ENCODE data around the gene EEPD1. TPM values are rescaled to one million over a fixed set of nuclear protein-coding genes. Genes with fewer than 3 reads are reported as not detected.

EEPD1 gene
- total RNA-seq, 2 experiments from 2014 or later = 2.6 TPM

- H3K9me3 Mint-ChIP-seq (ENCODE audit: insufficient read depth) = no peaks in the 10 kb centered on the region
- no peak overlapping the region for H3K4me3 Mint-ChIP-seq
- CTCF ChIA-PET = no interaction called here
- H3K4me1 Mint-ChIP-seq (ENCODE audit: low read depth) = no peaks in the 10 kb centered on the region
- H3K27me3 Mint-ChIP-seq (ENCODE audit: low read depth) = no peaks in the 10 kb centered on the region
- POLR2A ChIA-PET = no interaction called here
- H3K36me3 Mint-ChIP-seq (ENCODE audit: low read depth) = no peaks in the 10 kb centered on the region
- no peak overlapping the region for H3K27ac Mint-ChIP-seq
- no peak for ATAC-seq
- no peak for DNase-seq
Measured at GRCh38 chr7:36298106-36298505, 145.1 kb downstream of the EEPD1 start.

- Mint-ChIP-seq H3K27me3 (ENCODE audit: low read depth) (no peaks in the 10 kb centered on the region), H3K36me3 (ENCODE audit: low read depth) (no peaks in the 10 kb centered on the region), H3K9me3 (ENCODE audit: insufficient read depth) (no peaks in the 10 kb centered on the region), H3K27ac (no peak overlapping the region), H3K4me1 (ENCODE audit: low read depth) (no peaks in the 10 kb centered on the region), H3K4me3 (no peak overlapping the region)
- ATAC-seq = no peak
- CTCF ChIA-PET = interaction anchor here (3.2 kb wide), 1 partner anchor 19 kb away, joined by 17 read pairs; no protein-coding TSS in a partner anchor
- no peak for DNase-seq
- POLR2A ChIA-PET = no interaction called here
Measured at GRCh38 chr7:36299223-36299774, 146.2 kb downstream of the EEPD1 start.

GRCh38 chr7:36299823-36300341 is 146.8 kb downstream of the EEPD1 start:
- ChIA-PET POLR2A (no interaction called here), CTCF (interaction anchor here (3.2 kb wide), 1 partner anchor 19 kb away, joined by 17 read pairs; no protein-coding TSS in a partner anchor)
- ATAC-seq (no peak), DNase-seq (no peak)
- Mint-ChIP-seq H3K27ac (no peak overlapping the region), H3K9me3 (ENCODE audit: insufficient read depth) (no peaks in the 10 kb centered on the region), H3K4me1 (ENCODE audit: low read depth) (no peaks in the 10 kb centered on the region), H3K4me3 (no peak overlapping the region), H3K27me3 (ENCODE audit: low read depth) (no peaks in the 10 kb centered on the region), H3K36me3 (ENCODE audit: low read depth) (no peaks in the 10 kb centered on the region)

DNA sequence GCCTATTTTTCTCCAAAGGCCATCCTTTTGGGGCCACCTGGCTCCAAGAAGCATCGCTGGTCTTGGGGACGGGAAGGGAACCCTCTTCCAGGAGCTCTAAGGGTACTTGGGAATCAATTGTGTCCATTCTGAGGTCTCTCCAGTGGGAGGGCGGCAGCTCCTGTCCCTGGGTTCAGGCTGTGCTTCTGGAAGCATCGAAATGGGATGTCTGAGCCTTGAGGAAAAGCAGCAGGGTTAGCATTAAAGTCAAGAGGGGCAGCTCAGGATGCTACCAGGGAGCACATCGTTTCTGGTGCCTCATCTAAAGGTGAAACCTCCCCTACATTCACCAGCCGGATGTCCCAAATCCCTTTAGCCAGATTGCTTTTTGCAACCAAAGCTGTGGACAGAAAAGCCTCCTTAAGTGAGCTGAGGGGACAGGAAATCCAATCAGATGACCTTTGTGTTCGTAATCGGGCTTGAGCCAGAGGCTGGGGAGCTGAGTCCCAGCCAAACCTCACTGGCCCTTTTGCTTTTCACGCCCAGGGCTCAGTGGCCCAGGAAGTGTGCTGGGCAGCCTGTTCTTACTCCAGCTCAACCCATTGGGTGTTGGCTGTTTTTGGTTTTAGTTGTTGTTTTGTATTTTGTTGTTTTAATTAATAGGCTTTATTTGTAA is 147.8 kb downstream of the EEPD1 start:
- no peak overlapping the region for H3K27ac Mint-ChIP-seq
- no peak for ATAC-seq

GRCh38 chr7:36301914-36302771 is 149.1 kb downstream of the EEPD1 start:
- ChIA-PET CTCF (interaction anchor here (1.2 to 3.2 kb wide), 4 partner anchors 10 to 317 kb away, joined by 3 to 17 read pairs (median 5); no protein-coding TSS in a partner anchor), POLR2A (no interaction called here)
- H3K4me3 Mint-ChIP-seq = no peak overlapping the region
- no peak overlapping the region for H3K27ac Mint-ChIP-seq
- H3K9me3 Mint-ChIP-seq (ENCODE audit: insufficient read depth) = no peaks in the 10 kb centered on the region
- no peaks in the 10 kb centered on the region for H3K27me3 Mint-ChIP-seq (ENCODE audit: low read depth)
- no peaks in the 10 kb centered on the region for H3K4me1 Mint-ChIP-seq (ENCODE audit: low read depth)
- H3K36me3 Mint-ChIP-seq (ENCODE audit: low read depth) = no peaks in the 10 kb centered on the region
- DNase-seq (no peak), ATAC-seq (no peak)

More for the DNA sequence above, 147.8 kb downstream of the EEPD1 start:
- no peaks in the 10 kb centered on the region for H3K36me3 Mint-ChIP-seq (ENCODE audit: low read depth)
- ChIA-PET CTCF (interaction anchor here (1.3 to 3.2 kb wide), 3 partner anchors 9 to 316 kb away, joined by 3 to 17 read pairs (median 6); no protein-coding TSS in a partner anchor), POLR2A (no interaction called here)
- H3K4me1 Mint-ChIP-seq (ENCODE audit: low read depth) = no peaks in the 10 kb centered on the region
- H3K27me3 Mint-ChIP-seq (ENCODE audit: low read depth) = no peaks in the 10 kb centered on the region
- no peak overlapping the region for H3K4me3 Mint-ChIP-seq
- no peak for DNase-seq
- no peaks in the 10 kb centered on the region for H3K9me3 Mint-ChIP-seq (ENCODE audit: insufficient read depth)

DNA sequence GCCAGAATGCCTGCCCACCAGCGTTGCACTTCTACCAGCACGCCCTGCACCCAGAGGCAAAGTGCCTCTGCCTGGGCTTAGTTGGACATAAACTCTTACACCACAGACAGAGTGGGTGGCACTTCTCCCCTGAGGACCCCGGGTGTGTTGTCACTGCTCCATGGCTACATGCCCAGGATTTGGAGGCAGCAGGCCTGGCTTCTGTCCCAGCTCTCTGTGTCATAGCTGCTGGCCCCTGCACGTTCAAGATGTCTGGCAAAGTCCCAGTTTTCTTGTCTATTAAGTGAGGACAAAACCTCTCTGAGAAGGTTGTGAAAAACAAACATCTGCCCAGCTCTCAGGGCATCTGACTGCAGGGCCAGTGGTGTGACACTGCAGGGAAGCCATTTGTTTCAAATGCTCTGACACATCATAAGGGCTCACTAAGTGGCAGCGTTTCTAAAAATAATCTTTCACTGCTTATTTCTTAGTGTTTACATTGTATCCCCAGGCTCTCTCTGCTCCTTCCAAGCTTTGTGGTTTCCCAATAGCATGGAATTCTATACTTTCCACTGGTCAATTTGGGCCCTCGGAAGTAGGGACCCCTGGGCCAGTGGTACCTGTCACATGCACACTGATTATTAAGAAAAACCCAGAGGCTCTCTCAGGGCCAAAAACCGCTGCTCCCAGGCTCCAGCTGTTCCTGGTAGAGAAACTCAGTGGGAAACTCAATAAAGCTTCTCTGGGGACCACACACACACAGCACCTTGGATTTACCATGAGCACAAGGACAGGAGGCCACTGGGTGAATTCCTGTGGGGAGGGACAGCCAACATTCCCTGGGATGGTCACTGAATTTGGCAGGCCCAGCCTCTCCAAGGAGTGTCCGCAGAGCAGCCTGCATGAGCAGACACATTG is 150.4 kb downstream of the EEPD1 start:
- Mint-ChIP-seq H3K4me1 (ENCODE audit: low read depth) (no peaks in the 10 kb centered on the region), H3K4me3 (no peak overlapping the region), H3K27me3 (ENCODE audit: low read depth) (no peaks in the 10 kb centered on the region), H3K27ac (no peak overlapping the region), H3K9me3 (ENCODE audit: insufficient read depth) (no peaks in the 10 kb centered on the region), H3K36me3 (ENCODE audit: low read depth) (no peaks in the 10 kb centered on the region)
- ATAC-seq (no peak), DNase-seq (no peak)
- CTCF ChIA-PET = interaction anchor here (1.2 to 1.5 kb wide), 3 partner anchors 12 to 387 kb away, joined by 3 to 4 read pairs (median 3); no protein-coding TSS in a partner anchor
- POLR2A ChIA-PET = no interaction called here

GRCh38 chr7:36304099-36304425 is 151.0 kb downstream of the EEPD1 start:
- ChIA-PET POLR2A (no interaction called here), CTCF (interaction anchor here (1.2 to 1.5 kb wide), 2 partner anchors 15 to 387 kb away, joined by 3 read pairs; no protein-coding TSS in a partner anchor)
- no peaks in the 10 kb centered on the region for H3K36me3 Mint-ChIP-seq (ENCODE audit: low read depth)
- no peak overlapping the region for H3K27ac Mint-ChIP-seq
- H3K4me1 Mint-ChIP-seq (ENCODE audit: low read depth) = no peaks in the 10 kb centered on the region
- no peak for DNase-seq
- ATAC-seq = no peak
- no peak overlapping the region for H3K4me3 Mint-ChIP-seq
- H3K9me3 Mint-ChIP-seq (ENCODE audit: insufficient read depth) = no peaks in the 10 kb centered on the region
- H3K27me3 Mint-ChIP-seq (ENCODE audit: low read depth) = no peaks in the 10 kb centered on the region

DNA sequence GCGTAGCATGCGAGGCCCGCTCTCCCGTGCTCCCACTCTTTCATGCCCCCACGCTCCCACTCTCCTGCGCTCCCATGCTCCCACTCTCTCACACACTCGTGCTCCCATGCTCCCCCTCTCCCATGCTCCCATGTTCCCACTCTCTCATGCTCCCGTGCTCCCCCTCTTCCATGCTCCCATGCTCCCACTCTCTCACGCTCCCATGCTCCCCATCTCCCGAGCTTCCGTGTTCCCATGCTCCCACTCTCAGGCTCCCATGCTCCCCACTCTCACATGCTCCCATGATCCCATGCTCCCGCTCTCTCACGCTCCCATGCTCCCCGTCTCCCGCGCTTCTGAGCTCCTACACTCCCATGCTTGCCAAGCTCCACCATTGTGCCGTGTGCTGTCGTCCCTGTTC is 152.2 kb downstream of the EEPD1 start:
- POLR2A ChIA-PET = no interaction called here
- Mint-ChIP-seq H3K36me3 (ENCODE audit: low read depth) (no peaks in the 10 kb centered on the region), H3K27me3 (ENCODE audit: low read depth) (no peaks in the 10 kb centered on the region), H3K27ac (no peak overlapping the region), H3K4me3 (no peak overlapping the region), H3K4me1 (ENCODE audit: low read depth) (no peaks in the 10 kb centered on the region), H3K9me3 (ENCODE audit: insufficient read depth) (no peaks in the 10 kb centered on the region)
- no peak for ATAC-seq
- no peak for DNase-seq
- CTCF ChIA-PET = interaction anchor here (1.0 to 1.3 kb wide), 2 partner anchors 10 to 14 kb away, joined by 3 read pairs; no protein-coding TSS in a partner anchor

- Mint-ChIP-seq H3K36me3 (ENCODE audit: low read depth) (no peaks in the 10 kb centered on the region), H3K9me3 (ENCODE audit: insufficient read depth) (no peaks in the 10 kb centered on the region), H3K4me3 (no peak overlapping the region), H3K4me1 (ENCODE audit: low read depth) (no peaks in the 10 kb centered on the region), H3K27ac (no peak overlapping the region), H3K27me3 (ENCODE audit: low read depth) (no peaks in the 10 kb centered on the region)
- ATAC-seq (no peak), DNase-seq (no peak)
- ChIA-PET CTCF (interaction anchor here (1.0 to 1.3 kb wide), 2 partner anchors 10 to 13 kb away, joined by 3 read pairs; no protein-coding TSS in a partner anchor), POLR2A (no interaction called here)
Measured at GRCh38 chr7:36305648-36306047, 152.6 kb downstream of the EEPD1 start.

DNA sequence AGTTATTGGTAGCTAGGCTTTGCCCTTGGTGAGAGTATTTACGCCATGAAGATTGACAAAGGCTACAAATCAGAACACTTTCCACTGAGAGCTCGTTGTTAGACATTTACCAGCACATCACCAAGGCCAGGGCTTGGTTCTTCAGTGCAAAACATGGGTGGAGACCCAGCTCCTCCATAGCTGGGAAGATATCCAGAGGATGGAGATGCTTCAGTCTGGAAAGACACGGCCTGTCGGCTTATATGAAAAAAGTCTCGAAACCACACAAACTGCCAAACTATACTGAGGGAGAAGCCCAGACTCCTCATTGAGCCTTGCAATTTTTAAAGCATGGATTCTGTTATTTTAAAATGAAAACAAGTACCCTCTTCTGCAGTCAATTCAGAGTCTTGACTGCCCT is 153.2 kb downstream of the EEPD1 start:
- ChIA-PET CTCF (interaction anchor here (1.0 to 1.3 kb wide), 2 partner anchors 11 to 13 kb away, joined by 3 read pairs; no protein-coding TSS in a partner anchor), POLR2A (no interaction called here)
- Mint-ChIP-seq H3K4me3 (no peak overlapping the region), H3K4me1 (ENCODE audit: low read depth) (no peaks in the 10 kb centered on the region), H3K36me3 (ENCODE audit: low read depth) (no peaks in the 10 kb centered on the region), H3K9me3 (ENCODE audit: insufficient read depth) (no peaks in the 10 kb centered on the region), H3K27ac (no peak overlapping the region), H3K27me3 (ENCODE audit: low read depth) (no peaks in the 10 kb centered on the region)
- no peak for ATAC-seq
- no peak for DNase-seq

GRCh38 chr7:36306722-36307121 is 153.7 kb downstream of the EEPD1 start:
- ChIA-PET POLR2A (no interaction called here), CTCF (no interaction called here)
- no peaks in the 10 kb centered on the region for H3K4me1 Mint-ChIP-seq (ENCODE audit: low read depth)
- no peaks in the 10 kb centered on the region for H3K36me3 Mint-ChIP-seq (ENCODE audit: low read depth)
- ATAC-seq (no peak), DNase-seq (no peak)
- H3K27me3 Mint-ChIP-seq (ENCODE audit: low read depth) = no peaks in the 10 kb centered on the region
- H3K4me3 Mint-ChIP-seq = no peak overlapping the region
- no peak overlapping the region for H3K27ac Mint-ChIP-seq
- no peaks in the 10 kb centered on the region for H3K9me3 Mint-ChIP-seq (ENCODE audit: insufficient read depth)
